Neural crest cell (in vitro differentiated cells): ENCODE measurements around the gene FAM24B. TPM values are rescaled to one million over a fixed set of nuclear protein-coding genes. Genes with fewer than 3 reads are reported as not detected.
A peak's percentile ranks its signal among the peaks of the same experiment; 100 is the strongest.

ENCODE experiments used
- DNase-seq: peaks from one replicate; pipeline ENCODE4 v3.0.0; 2021; ENCODE audit warnings: low read depth, mixed read lengths, low spot score
- H3K27ac Mint-ChIP-seq: one replicate; pipeline ENCODE4 v1.8.0; 2021; ENCODE audit warnings: mild to moderate bottlenecking, mixed read lengths; ENCODE audit not compliant: unreplicated experiment
- H3K27me3 Mint-ChIP-seq: 2 replicates; pipeline ENCODE4 v1.8.0; 2021; ENCODE audit warnings: low read depth, mild to moderate bottlenecking, mixed read lengths
- H3K36me3 Mint-ChIP-seq: 2 replicates; pipeline ENCODE4 v1.8.0; 2021; ENCODE audit warnings: low read depth, mild to moderate bottlenecking, mixed read lengths
- H3K4me1 Mint-ChIP-seq: 2 replicates; pipeline ENCODE4 v1.8.0; 2021; ENCODE audit warnings: mixed read lengths
- H3K4me3 Mint-ChIP-seq: one replicate; pipeline ENCODE4 v1.8.0; 2021; ENCODE audit warnings: mild to moderate bottlenecking, mixed read lengths
- H3K9me3 Mint-ChIP-seq: 2 replicates; pipeline ENCODE4 v1.8.0; 2021; ENCODE audit warnings: mixed read lengths
- CTCF ChIP-seq: fragments of 200-600 bp; sonication (generic); conservative IDR thresholded peaks from 2 replicates; pipeline ENCODE4 v1.5.0; 2021; ENCODE audit warnings: antibody characterized with exemption, mild to moderate bottlenecking
- total RNA-seq: library from RNA; stranded (reverse); gene quantifications from 2 replicates; pipeline ENCODE4 v1.2.1, GENCODE V29; 2021

Gene FAM24B
- total RNA-seq, 1 donor from 2014 or later, result not detected

GRCh38 chr10:122849090-122849489 lies 30.3 kb downstream of the FAM24B start:
- Mint-ChIP-seq H3K4me3 (no peak overlapping the region), H3K9me3 (peaks cover 2% of the 10 kb centered on the region), H3K27ac (no peak overlapping the region), H3K4me1 (no peaks in the 10 kb centered on the region), H3K27me3 (peaks cover 22% of the 10 kb centered on the region), H3K36me3 (no peaks in the 10 kb centered on the region)
- TF ChIP-seq CTCF, result no peak
- DNase-seq, result no peak

DNA sequence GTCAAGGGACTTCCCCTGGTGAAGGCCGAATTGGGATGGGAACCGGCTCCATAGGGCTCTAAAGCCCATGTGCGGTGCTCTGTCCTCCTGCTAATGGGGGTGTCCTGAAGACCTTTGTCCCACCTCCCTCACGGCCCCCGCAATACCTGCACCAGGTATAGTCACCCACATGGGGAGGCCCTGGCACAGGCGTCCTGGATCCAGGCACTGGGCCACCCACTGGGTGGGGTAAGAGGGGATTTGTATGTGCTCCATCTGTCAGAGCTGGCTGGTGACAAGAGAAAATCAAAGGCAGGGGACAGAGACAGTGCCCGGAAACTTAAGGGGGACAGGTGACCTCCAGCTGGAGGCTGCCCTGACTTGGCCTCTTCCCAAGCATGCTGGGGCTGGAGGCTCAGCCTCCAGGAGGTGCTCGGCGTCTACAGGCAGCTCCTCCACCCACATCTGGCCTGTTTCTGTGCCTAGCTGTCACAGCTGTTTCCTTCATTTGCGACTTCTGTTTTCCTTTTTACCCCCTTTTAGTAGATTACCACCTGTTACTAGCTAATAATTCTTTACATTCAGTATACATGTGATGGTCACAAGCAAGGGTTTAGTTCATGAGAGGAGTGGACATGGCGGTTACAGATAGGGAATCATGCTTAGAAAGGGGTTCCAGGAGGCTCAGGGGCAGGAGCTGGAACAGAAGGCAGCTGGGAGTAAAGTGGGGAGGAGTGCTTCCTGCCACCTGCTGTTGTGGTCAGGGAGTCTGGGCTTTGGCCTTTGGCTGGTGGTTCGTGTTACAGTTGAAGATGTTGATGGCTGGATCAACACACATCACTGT lies 31.4 kb downstream of the FAM24B start:
- Mint-ChIP-seq H3K27me3 (peaks cover 17% of the 10 kb centered on the region), H3K9me3 (peaks cover 2% of the 10 kb centered on the region), H3K4me1 (no peaks in the 10 kb centered on the region), H3K27ac (peak overlapping the region; percentile 43), H3K4me3 (no peak overlapping the region), H3K36me3 (no peaks in the 10 kb centered on the region)
- no peak for DNase-seq
- TF ChIP-seq CTCF, result no peak

- H3K27me3 Mint-ChIP-seq, result peaks cover 21% of the 10 kb centered on the region
- no peak for DNase-seq
- H3K9me3 Mint-ChIP-seq, result peaks cover 2% of the 10 kb centered on the region
- no peak within 1 kb of the TSS for H3K27ac Mint-ChIP-seq
- no peaks in the 10 kb centered on the region for H3K4me1 Mint-ChIP-seq
- H3K4me3 Mint-ChIP-seq, result no peak within 1 kb of the TSS
- H3K36me3 Mint-ChIP-seq, result no peaks in the 10 kb centered on the region
- TF ChIP-seq CTCF, result no peak
Measured at GRCh38 chr10:122845783-122846332, 33.5 kb downstream of the FAM24B start, which contains the start of gene CUZD1. Gene CUZD1, minus strand, starts transcription at chr10:122845857. Its CDS starts 14 bp downstream, at chr10:122845843.

- H3K4me3 Mint-ChIP-seq, result no peak overlapping the region
- H3K27me3 Mint-ChIP-seq, result peaks cover 26% of the 10 kb centered on the region
- no peak for TF ChIP-seq CTCF
- H3K36me3 Mint-ChIP-seq, result no peaks in the 10 kb centered on the region
- DNase-seq, result no peak
- no peak overlapping the region for H3K27ac Mint-ChIP-seq
- no peaks in the 10 kb centered on the region for H3K4me1 Mint-ChIP-seq
- H3K9me3 Mint-ChIP-seq, result peaks cover 2% of the 10 kb centered on the region
Measured at GRCh38 chr10:122844146-122844545, 35.2 kb downstream of the FAM24B start.

- H3K4me3 Mint-ChIP-seq, result no peak overlapping the region
- H3K9me3 Mint-ChIP-seq, result peaks cover 2% of the 10 kb centered on the region
- no peak for DNase-seq
- H3K4me1 Mint-ChIP-seq, result no peaks in the 10 kb centered on the region
- no peak for TF ChIP-seq CTCF
- H3K36me3 Mint-ChIP-seq, result no peaks in the 10 kb centered on the region
- no peak overlapping the region for H3K27ac Mint-ChIP-seq
- H3K27me3 Mint-ChIP-seq, result peaks cover 41% of the 10 kb centered on the region
Measured at GRCh38 chr10:122841569-122841968, 37.8 kb downstream of the FAM24B start.
